HEK293 (cell line): ENCODE measurements around the gene APBB2.

Source experiments
- CTCF ChIP-seq: fragments of 450-650 bp; formaldehyde crosslinking; IDR thresholded peaks from 2 replicates; pipeline ENCODE4 v1.5.1; 2016; ENCODE audit warnings: missing biosample characterization, missing genetic modification characterization
- PRDM10 ChIP-seq: fragments of 450-650 bp; formaldehyde crosslinking; IDR thresholded peaks from 2 replicates; pipeline ENCODE4 v1.5.1; 2016; ENCODE audit warnings: missing biosample characterization, missing genetic modification characterization
- REPIN1 ChIP-seq: fragments of 450-650 bp; formaldehyde crosslinking; IDR thresholded peaks from 2 replicates; pipeline ENCODE4 v1.5.1; 2017; ENCODE audit warnings: missing biosample characterization, missing genetic modification characterization, low read depth
- REST ChIP-seq: fragments of 450-650 bp; formaldehyde crosslinking; IDR thresholded peaks from 2 replicates; pipeline ENCODE4 v1.5.1; 2016; ENCODE audit warnings: missing biosample characterization, missing genetic modification characterization
- ZBTB26 ChIP-seq: fragments of 450-650 bp; formaldehyde crosslinking; optimal IDR thresholded peaks from 2 replicates; pipeline ENCODE3; 2016; ENCODE audit warnings: missing biosample characterization, mild to moderate bottlenecking, missing genetic modification characterization
- ZEB2 ChIP-seq: fragments of 450-650 bp; formaldehyde crosslinking; IDR thresholded peaks from 2 replicates; pipeline ENCODE4 v1.5.1; 2016; ENCODE audit warnings: missing biosample characterization, missing genetic modification characterization
- ZNF266 ChIP-seq: fragments of 450-650 bp; formaldehyde crosslinking; IDR thresholded peaks from 2 replicates; pipeline ENCODE4 v1.5.1; 2016; ENCODE audit warnings: missing biosample characterization, missing genetic modification characterization, low read depth
- ZNF394 ChIP-seq: fragments of 450-650 bp; formaldehyde crosslinking; IDR thresholded peaks from 2 replicates; pipeline ENCODE4 v1.5.1; 2016; ENCODE audit warnings: missing biosample characterization, missing genetic modification characterization, mild to moderate bottlenecking, moderate library complexity, borderline replicate concordance
- ZNF416 ChIP-seq: fragments of 450-650 bp; formaldehyde crosslinking; IDR thresholded peaks from 2 replicates; pipeline ENCODE4 v1.5.1; 2016; ENCODE audit warnings: missing biosample characterization, missing genetic modification characterization
- ZNF660 ChIP-seq: fragments of 450-650 bp; IDR thresholded peaks from 2 replicates; pipeline ENCODE4 v1.5.1; 2018; ENCODE audit warnings: missing biosample characterization, mild to moderate bottlenecking, missing genetic modification characterization

- no peak for TF ChIP-seq ZNF660 (tag by site-specific recombination)
- TF ChIP-seq ZNF266 (tag by site-specific recombination) = no peak
- no peak for TF ChIP-seq CTCF (tag by site-specific recombination)
- no peak for TF ChIP-seq REST (tag by site-specific recombination)
- no peak for TF ChIP-seq ZBTB26 (tag by site-specific recombination)
- TF ChIP-seq ZNF416 (tag by site-specific recombination) = no peak
- TF ChIP-seq ZEB2 (tag by site-specific recombination) = no peak
- TF ChIP-seq ZNF394 = no peak
- no peak for TF ChIP-seq PRDM10 (tag by site-specific recombination)
- TF ChIP-seq REPIN1 (tag by site-specific recombination) = no peak
Observed at GRCh38 chr4:41199788-41200187, 14.6 kb downstream of the APBB2 start.
